GM23248 (cell line): ENCODE results near the gene PLLP. TPM values are rescaled to one million over a fixed set of nuclear protein-coding genes. Genes with fewer than 3 reads are reported as not detected.
A peak's percentile ranks its signal among the peaks of the same experiment; 100 is the strongest.

Source experiments
- DNase-seq: peaks from one replicate; pipeline ENCODE4 v3.0.0-alpha.2; 2015
- H2AFZ ChIP-seq: fragments of 200-600 bp; sonication (generic); 2 replicates; pipeline ENCODE4 v1.6.1; 2016; ENCODE audit warnings: antibody characterized with exemption
- H3F3A ChIP-seq: fragments of 200-600 bp; sonication (generic); 2 replicates; pipeline ENCODE4 v1.6.1; 2016; ENCODE audit warnings: mild to moderate bottlenecking, antibody characterized with exemption, mixed run types; ENCODE audit not compliant: insufficient read depth
- H3K27ac ChIP-seq: fragments of 200-600 bp; sonication (generic); 2 replicates; pipeline ENCODE4 v1.5.1; 2016; ENCODE audit warnings: mild to moderate bottlenecking
- H3K27me3 ChIP-seq: fragments of 200-600 bp; sonication (generic); replicated peaks from 2 replicates; pipeline ENCODE4 v1.6.1; 2016; ENCODE audit warnings: mild to moderate bottlenecking; ENCODE audit not compliant: insufficient read depth
- H3K36me3 ChIP-seq: fragments of 200-600 bp; sonication (generic); 2 replicates; pipeline ENCODE4 v1.6.1; 2016; ENCODE audit warnings: low read depth, mild to moderate bottlenecking
- H3K4me1 ChIP-seq: fragments of 200-600 bp; sonication (generic); 2 replicates; pipeline ENCODE4 v1.6.1; 2016; ENCODE audit warnings: mild to moderate bottlenecking; ENCODE audit not compliant: insufficient read depth
- H3K4me2 ChIP-seq: fragments of 200-600 bp; sonication (generic); one replicate; pipeline ENCODE4 v1.6.1; 2016; ENCODE audit warnings: mild to moderate bottlenecking; ENCODE audit not compliant: unreplicated experiment
- H3K4me3 ChIP-seq: fragments of 200-600 bp; sonication (generic); 2 replicates; pipeline ENCODE4 v1.5.1; 2016; ENCODE audit warnings: mild to moderate bottlenecking
- H3K79me2 ChIP-seq: fragments of 200-600 bp; sonication (generic); 2 replicates; pipeline ENCODE4 v1.6.1; 2016; ENCODE audit warnings: mild to moderate bottlenecking; ENCODE audit not compliant: insufficient read depth
- H3K9ac ChIP-seq: fragments of 200-600 bp; sonication (generic); 2 replicates; pipeline ENCODE4 v1.6.1; 2016; ENCODE audit warnings: mild to moderate bottlenecking
- H3K9me2 ChIP-seq: fragments of 200-600 bp; sonication (generic); 2 replicates; pipeline ENCODE4 v1.6.1; 2016; ENCODE audit warnings: mixed run types, mild to moderate bottlenecking, moderate library complexity; ENCODE audit not compliant: insufficient read depth
- H3K9me3 ChIP-seq: fragments of 200-600 bp; sonication (generic); one replicate; pipeline ENCODE4 v1.6.1; 2017; ENCODE audit warnings: low read depth
- H4K20me1 ChIP-seq: fragments of 200-600 bp; sonication (generic); 2 replicates; pipeline ENCODE4 v1.6.0; 2016; ENCODE audit not compliant: insufficient read depth
- EZH2 ChIP-seq: fragments of 200-600 bp; sonication (generic); IDR thresholded peaks from 2 replicates; pipeline ENCODE4 v1.6.1; 2018; ENCODE audit warnings: antibody characterized with exemption, mild to moderate bottlenecking; ENCODE audit not compliant: insufficient read depth, poor library complexity, severe bottlenecking
- EZH2phosphoT487 ChIP-seq: fragments of 200-600 bp; sonication (generic); IDR thresholded peaks from 2 replicates; pipeline ENCODE4 v1.6.1; 2018; ENCODE audit warnings: antibody characterized with exemption, moderate library complexity, mild to moderate bottlenecking, low read depth; ENCODE audit not compliant: insufficient read depth
- WGBS, 2 experiments: methylation state at CpG; one replicate each; pipeline ENCODE4 v1.1.6; 2015 to 2017; ENCODE audit warnings: low lambda C conversion rate in 2 of 2, low coverage in 1 of 2; ENCODE audit errors: missing lambda C conversion rate in 2 of 2; 5-methylcytosine and 5-hydroxymethylcytosine counted together
- in situ Hi-C: fragments of 300-500 bp; cut with MboI; formaldehyde crosslinking; loops from 2 replicates; pipeline ENCODE4 v1.15.0; 2020
- polyA plus RNA-seq: library from polyadenylated mRNA; unstranded; fragments of >200 nt; fragmentation: Nextera tagmentation; extraction: Ambion mirVana; gene quantifications from 2 replicates; pipeline ENCODE4 v1.2.1, GENCODE V29; 2016
- total RNA-seq: library from RNA; depleted of rRNA; stranded (reverse); fragments of >200 nt; shearing (Covaris generic); gene quantifications from 2 replicates; pipeline ENCODE4 v1.2.3, GENCODE V29; 2014

Gene PLLP
- total and polyA plus RNA-seq, 2 experiments from 2014 or later: 0.44 TPM; not detected in 1

- 50 to 53% methylated on average over 1 of the region's 1 CpG for WGBS, 2 experiments
- no peak overlapping the region for H3K27ac ChIP-seq
- H3K27me3 ChIP-seq: peaks cover 9% of the 10 kb centered on the region; the same call in 1 of the 2 replicates
- TF ChIP-seq EZH2phosphoT487: no peak
- TF ChIP-seq EZH2: no peak
- H3K9me3 ChIP-seq: no peaks in the 10 kb centered on the region
- H3K9ac ChIP-seq: no peak overlapping the region
- no peaks in the 10 kb centered on the region for H3K36me3 ChIP-seq
- H4K20me1 ChIP-seq: no peaks in the 10 kb centered on the region
- H3K4me1 ChIP-seq: no peaks in the 10 kb centered on the region
- no peaks in the 10 kb centered on the region for H3K79me2 ChIP-seq
- H3K4me3 ChIP-seq: no peak overlapping the region
- no peaks in the 10 kb centered on the region for H3K9me2 ChIP-seq
- no peaks in the 10 kb centered on the region for H3F3A ChIP-seq
- in situ Hi-C loops: no loop called here
- peak; percentile 44 for DNase-seq
- H3K4me2 ChIP-seq: no peak overlapping the region
- no peak overlapping the region for H2AFZ ChIP-seq
Observed at GRCh38 chr16:57325458-57325857, 41.0 kb upstream of the PLLP start.

- in situ Hi-C loops: no loop called here
- 60 to 65% methylated on average over 2 of the region's 2 CpGs for WGBS, 2 experiments
Observed at GRCh38 chr16:57324749-57325148, 40.3 kb upstream of the PLLP start.

DNA sequence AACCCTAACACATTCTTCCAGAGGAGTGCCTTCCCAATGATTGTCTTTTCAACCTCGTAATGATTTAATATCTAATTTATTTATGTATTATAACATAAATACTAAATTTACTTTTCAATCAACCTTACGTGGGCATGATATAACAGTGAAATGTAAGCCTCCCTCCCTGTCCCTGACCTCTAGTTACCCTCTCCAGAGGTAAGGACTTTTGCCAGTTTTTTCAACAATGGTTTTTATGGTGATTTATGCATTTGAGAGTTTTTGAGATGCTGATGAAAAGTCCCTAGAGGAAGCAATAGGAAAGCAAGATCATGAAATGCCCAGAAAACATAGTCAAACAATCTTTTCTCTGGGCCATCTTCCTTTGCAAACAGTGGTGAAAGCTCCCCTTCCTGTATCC is 35.2 kb upstream of the PLLP start:
- no peaks in the 10 kb centered on the region for H3K9me2 ChIP-seq
- in situ Hi-C loops: no loop called here

More at GRCh38 chr16:57324749-57325148, 40.3 kb upstream of the PLLP start:
- no peak overlapping the region for H3K9ac ChIP-seq
- DNase-seq: no peak
- no peak overlapping the region for H3K4me3 ChIP-seq
- no peaks in the 10 kb centered on the region for H3K36me3 ChIP-seq
- peaks cover 4% of the 10 kb centered on the region; the same call in 1 of the 2 replicates for H3K27me3 ChIP-seq
- no peak overlapping the region for H2AFZ ChIP-seq
- no peaks in the 10 kb centered on the region for H3F3A ChIP-seq
- no peaks in the 10 kb centered on the region for H3K79me2 ChIP-seq
- H3K4me1 ChIP-seq: no peaks in the 10 kb centered on the region
- no peaks in the 10 kb centered on the region for H3K9me3 ChIP-seq
- H3K9me2 ChIP-seq: no peaks in the 10 kb centered on the region
- TF ChIP-seq EZH2 (no peak), EZH2phosphoT487 (no peak)
- no peak overlapping the region for H3K27ac ChIP-seq
- no peaks in the 10 kb centered on the region for H4K20me1 ChIP-seq
- no peak overlapping the region for H3K4me2 ChIP-seq

DNA sequence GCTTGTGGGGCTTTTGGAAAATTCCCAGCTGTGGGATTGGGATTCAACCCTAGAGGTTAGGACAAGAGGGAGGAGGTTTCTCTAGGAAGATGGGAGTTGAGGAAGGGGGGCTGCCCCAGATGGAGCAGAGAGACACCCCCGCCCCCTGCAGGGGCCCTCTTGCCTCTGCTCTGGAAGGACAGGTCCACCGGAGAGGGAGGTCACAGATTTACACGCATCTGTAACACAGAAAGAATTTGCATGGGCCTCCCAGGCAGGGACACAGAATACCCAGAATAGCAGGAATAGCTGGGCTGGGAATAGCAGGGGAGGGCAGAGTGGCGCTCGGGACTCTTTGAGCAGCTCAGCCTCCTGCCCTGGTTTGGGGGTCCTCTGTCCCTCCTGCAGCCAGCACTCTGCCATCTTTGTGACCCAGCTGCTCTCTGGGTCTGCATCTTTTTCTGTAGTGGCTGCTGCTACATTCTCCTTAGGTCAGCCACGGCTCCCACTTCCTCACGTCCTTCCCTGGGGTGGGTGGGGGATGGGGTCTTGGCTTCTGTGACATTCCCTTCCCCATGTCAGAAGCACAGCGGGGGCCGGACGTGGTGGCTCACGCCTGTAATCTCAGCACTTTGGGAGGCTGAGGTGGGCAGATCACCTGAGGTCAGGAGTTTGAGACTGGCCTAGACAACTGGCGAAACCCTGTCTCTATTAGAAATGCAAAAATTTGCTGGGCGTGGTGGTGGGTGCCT is 33.9 kb upstream of the PLLP start:
- WGBS, 2 experiments: 80 to 81% methylated on average over 9 to 13 of the region's 13 CpGs
- in situ Hi-C loops: no loop called here
- H3K27ac ChIP-seq: no peak overlapping the region
- H4K20me1 ChIP-seq: no peaks in the 10 kb centered on the region
- H3K36me3 ChIP-seq: no peaks in the 10 kb centered on the region
- no peak for TF ChIP-seq EZH2phosphoT487
- TF ChIP-seq EZH2: no peak
- DNase-seq: no peak
- H2AFZ ChIP-seq: no peak overlapping the region
- H3K4me2 ChIP-seq: no peak overlapping the region
- peaks cover 12% of the 10 kb centered on the region for H3K4me1 ChIP-seq
- H3K4me3 ChIP-seq: no peak overlapping the region
- H3K79me2 ChIP-seq: no peaks in the 10 kb centered on the region
- H3K27me3 ChIP-seq: no peaks in the 10 kb centered on the region
- H3K9me3 ChIP-seq: no peaks in the 10 kb centered on the region
- H3K9ac ChIP-seq: no peak overlapping the region
- H3F3A ChIP-seq: no peaks in the 10 kb centered on the region
- H3K9me2 ChIP-seq: no peaks in the 10 kb centered on the region

More for the DNA sequence above, 35.2 kb upstream of the PLLP start:
- no peak overlapping the region for H3K27ac ChIP-seq
- H3K4me1 ChIP-seq: peaks cover 12% of the 10 kb centered on the region
- TF ChIP-seq EZH2phosphoT487 (no peak), EZH2 (no peak)
- no peak overlapping the region for H3K9ac ChIP-seq
- H4K20me1 ChIP-seq: no peaks in the 10 kb centered on the region
- no peak overlapping the region for H3K4me2 ChIP-seq
- H3K4me3 ChIP-seq: no peak overlapping the region
- H3K9me3 ChIP-seq: no peaks in the 10 kb centered on the region
- no peak for DNase-seq
- H3F3A ChIP-seq: no peaks in the 10 kb centered on the region
- no peaks in the 10 kb centered on the region for H3K27me3 ChIP-seq
- no peaks in the 10 kb centered on the region for H3K36me3 ChIP-seq
- WGBS, 2 experiments: 83 to 89% methylated on average over 2 of the region's 2 CpGs
- H3K79me2 ChIP-seq: no peaks in the 10 kb centered on the region
- no peak overlapping the region for H2AFZ ChIP-seq
